NCI-H1105 treated with DMSO at 0.1 percent for 48 hours (cell line): ENCODE data around the gene PGAP1.
A peak's percentile ranks its signal among the peaks of the same experiment; 100 is the strongest.
"Not testable (repeated sequence)": the region's sequence is repeated elsewhere in the genome, so short reads cannot be mapped to it uniquely, and the experiment has no call there.

ENCODE experiments used
- DNase-seq: peaks from one replicate; lab custom pipeline; 2025; lab: John Stamatoyannopoulos, UW

Gene PGAP1

DNA sequence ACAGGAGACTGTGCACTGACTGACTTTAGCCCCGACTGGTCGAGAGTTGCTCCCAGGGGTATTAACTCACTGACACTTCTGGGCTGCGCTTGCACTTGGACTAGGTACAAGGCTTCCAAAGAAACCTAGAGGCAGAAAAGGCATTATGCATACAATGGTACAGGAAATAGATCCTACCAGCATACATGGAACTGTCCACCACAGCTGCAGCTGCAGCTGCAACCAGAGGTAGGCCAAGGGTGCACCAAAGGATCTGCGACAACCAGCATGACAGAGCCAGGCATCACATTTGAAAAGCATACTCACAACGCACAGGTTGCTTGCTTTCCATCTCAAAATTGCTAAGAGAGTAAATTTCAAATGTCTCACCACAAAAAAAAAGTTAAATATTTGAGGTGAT is 22.6 kb upstream of the PGAP1 start:
- no peak for DNase-seq

DNA sequence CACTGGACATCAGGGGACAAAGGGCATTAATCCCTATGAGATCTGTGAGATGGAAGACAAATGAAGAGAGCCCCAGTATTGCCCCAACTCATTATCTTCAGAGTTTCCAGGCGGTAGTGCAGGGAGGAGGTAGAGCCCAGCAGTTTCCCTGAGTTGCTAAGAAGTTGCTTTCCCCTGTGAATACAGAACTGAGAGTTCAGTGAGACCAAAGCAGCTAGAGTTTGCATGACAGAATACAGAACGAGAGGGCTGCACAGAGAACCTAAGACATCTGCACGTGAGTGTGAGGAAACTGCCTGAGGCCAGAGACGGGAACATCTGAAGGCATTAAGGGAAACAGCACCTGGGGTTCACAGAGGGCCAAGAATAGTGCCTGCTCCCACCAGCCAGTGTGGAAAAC is 18.1 kb upstream of the PGAP1 start:
- DNase-seq: no peak

DNA sequence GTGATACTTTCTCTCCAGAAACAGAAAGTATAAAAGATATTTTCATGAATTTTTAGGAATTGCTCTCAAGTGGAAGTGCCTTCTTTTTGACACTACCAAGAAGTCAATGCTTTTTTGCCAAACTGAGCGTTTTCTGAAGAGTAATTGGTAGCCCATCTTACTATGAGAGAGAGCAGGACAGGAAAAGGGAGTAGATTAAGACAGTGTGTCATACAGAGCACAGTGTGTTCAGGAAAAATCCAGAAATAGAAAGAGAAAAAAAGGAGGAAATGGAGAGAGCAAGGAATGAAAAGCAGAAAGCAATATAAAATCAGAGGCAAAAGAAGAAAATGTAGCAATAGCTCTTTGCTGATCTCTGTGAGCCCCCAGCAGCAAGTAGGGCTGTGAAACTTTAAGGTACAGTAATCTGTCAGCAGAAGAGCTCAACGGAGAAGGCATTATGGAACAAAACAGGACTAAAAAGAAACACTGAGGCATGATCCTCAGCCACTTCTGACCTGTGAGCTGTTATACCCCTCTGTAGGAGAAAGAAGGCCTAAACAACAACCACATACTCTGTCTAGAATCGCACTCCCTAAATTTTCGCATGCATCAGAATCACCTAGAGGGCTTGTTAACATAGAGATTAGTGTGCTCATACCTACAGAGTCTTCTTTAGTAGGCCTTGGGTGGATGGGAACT is 15.0 kb upstream of the PGAP1 start:
- DNase-seq: no peak

DNA sequence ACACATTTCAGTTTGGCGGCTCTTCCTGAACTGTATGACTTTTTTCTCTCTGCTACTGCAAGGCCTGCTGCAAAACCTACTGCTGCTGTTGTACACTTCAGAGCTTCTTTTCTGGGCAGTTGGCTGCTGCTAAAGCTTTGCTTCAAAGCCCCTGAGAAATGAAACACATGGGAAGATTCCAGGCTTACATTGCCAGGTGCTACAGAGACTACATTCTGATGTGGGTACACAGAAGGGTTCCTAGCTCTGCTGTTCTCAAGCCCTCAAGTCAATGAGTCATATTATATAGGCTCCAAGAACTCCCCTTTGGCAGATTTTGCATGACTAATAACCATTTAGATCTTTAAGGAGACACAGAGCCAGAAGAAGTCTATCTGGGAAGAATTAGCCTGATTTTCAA is 12.9 kb upstream of the PGAP1 start:
- DNase-seq: no peak

- no peak for DNase-seq
These were observed 8.9 kb upstream of the PGAP1 start for GRCh38 chr2:196935432-196935831.

DNA sequence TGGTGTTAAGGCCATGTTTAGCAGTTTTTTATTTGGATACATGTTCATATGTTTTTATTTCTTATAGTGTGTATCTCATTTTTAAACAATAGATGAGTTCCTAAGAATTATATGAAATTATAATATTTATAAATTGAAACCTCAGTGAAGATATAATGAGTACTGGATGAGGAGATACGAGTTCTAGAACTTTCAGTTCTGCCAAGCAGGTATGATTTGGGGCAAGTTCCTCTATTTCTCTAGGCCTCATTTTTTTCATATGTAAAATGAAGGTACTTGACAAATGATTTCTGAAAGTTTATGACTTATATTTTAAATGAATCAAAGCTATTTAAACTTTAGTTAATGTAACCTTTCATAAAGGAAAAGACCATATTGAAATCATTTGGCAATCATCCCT is 8.2 kb upstream of the PGAP1 start:
- DNase-seq: no peak

GRCh38 chr2:196931555-196931954 is 5.0 kb upstream of the PGAP1 start:
- no peak for DNase-seq

DNA sequence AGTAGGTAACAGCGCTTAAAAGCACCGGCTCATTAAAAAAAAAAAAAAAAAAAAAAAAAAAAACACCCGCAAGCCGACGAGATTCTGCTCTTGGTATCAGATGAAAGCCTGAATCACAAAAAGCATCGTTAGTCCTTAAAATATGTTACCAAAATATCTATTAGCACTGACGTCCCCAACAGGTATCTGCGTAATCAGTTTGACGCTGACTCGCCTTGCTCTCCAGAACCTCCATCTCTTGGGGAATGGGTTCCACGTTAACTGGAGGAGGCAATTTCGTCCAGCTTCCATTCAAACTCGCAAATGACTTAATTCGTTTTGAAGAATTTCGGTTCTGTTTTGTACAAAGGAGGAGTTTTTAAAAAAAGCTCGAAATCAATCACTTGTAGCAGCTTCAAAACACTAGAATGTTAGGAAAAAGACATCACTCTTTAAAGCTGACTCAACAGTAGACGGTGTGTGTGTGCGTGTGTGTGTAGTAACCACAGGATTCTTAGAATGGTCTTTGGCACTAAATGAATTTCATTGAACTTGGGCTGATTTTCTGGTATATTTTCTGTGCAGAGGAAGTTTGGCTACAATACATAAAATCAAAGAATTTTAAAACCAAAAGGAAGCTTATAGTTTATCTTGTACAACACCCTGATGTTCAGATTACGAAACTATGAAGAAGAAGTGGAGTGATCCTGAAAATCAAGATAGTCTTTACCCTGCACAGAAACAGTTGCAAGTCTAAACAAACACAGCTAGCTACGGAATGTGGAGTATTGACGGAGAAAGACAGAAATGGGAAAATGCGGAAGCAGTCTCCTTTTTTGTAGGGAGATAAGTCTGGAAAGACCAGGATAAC is 1.1 kb upstream of the PGAP1 start:
- DNase-seq: peak; percentile 77

GRCh38 chr2:196925768-196926561 is 542 bp downstream of the PGAP1 start:
- peak; percentile 89 for DNase-seq

DNA sequence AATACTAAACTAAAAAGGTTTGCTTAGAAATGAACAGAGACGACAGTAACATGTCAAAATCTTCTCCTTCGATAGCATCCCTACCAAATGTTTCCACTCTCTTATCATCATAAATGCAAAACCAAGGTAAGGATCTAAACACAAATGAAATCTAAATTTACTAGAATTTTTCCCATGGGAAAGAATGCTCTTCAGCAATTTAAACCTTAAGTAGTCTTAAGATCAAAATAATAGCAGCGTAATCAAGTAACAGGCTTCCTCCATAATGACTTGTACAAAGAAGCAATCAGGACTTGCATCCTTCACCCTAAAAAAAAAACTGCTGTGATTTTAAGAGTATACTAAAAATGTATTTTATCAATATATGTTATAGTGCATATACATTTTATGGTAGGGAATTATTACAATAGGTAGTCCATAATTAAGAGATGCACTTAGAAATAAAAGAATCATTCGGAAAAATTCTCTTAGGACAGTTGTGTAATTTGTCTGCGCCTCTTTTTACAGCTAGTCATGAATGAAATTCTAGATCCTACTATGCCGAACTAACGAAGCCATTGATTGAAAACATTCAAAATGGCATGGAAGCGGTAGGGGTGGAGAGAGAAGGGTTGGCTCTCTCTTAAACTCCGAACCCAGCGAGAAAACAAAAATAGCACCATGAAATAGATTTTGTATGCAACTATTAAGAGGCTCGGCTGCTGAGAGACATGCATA is 1.3 kb downstream of the PGAP1 start:
- DNase-seq: peak; percentile 53

DNA sequence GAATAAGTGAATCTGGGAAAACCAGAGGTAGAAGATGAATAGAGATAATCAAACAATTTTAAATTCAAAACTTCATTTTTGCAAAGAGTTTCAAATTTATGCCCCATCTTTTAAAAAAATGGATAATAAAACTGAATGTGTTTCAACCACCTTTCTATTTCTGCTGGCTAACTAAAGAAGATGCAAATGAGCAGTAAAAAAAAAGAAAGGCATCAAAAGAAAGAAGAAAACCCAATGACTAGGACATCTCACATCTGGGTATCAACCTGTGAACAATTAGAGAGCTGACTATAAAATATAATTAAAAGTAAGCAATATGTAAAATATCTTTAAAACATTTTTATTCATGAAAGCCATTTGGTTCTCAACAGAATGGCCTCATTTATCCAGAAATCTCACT is 2.5 kb downstream of the PGAP1 start:
- no peak for DNase-seq

- DNase-seq: no peak
These were observed 7.6 kb downstream of the PGAP1 start for GRCh38 chr2:196918927-196919326.

DNA sequence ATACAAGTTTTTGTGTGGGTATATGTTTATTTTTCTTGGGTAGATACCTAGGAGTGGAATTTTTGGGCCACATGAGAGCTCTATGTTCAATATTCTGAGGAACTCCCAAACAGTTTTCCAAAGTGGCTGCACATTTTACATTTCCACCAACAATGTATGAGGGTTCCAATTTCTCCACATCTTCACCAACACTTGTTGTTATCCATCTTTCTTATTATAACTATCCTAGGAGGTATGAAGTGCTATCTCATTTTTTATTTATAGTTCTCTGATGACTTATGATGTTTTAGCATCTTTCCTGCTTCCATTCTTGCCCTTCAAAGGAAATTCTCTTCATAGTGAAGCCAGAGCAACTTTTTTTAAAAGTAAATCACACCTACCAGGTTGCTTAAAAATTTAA is 8.7 kb downstream of the PGAP1 start:
- no peak for DNase-seq

- no peak for DNase-seq
These were observed 10.9 kb downstream of the PGAP1 start for GRCh38 chr2:196915507-196916189.

DNA sequence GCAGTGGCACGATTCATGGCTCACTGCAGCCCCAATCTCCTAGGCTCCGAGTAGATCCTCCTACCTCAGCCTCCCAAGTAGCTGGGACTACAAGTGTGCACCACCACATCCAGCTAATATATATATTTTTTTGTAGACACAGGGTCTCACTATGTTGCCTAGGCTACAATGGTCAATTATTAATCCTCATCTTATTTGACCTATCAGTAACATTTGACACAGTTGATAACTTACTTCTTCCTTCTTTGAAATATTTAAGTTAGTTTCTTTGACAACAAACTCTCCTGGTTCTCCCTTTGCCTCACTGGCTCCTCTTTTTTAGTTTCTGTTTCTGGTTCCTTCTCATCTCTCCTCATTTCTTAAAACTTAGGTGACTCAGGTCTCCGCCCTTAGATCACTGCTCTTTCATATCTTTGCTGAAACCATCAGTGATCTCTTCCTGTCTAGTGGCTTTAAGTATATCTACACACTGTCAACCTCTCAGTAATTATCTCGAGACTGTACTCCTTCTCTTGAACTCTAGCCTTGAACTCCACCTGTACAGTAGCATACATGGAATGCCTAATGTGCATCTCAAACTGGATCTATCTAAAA is 11.5 kb downstream of the PGAP1 start:
- DNase-seq: no peak

- no peak for DNase-seq
These were observed 12.8 kb downstream of the PGAP1 start for GRCh38 chr2:196913691-196914090.

GRCh38 chr2:196905365-196905764 is 21.1 kb downstream of the PGAP1 start:
- not testable (repeated sequence) for DNase-seq

GRCh38 chr2:196902828-196903227 is 23.7 kb downstream of the PGAP1 start:
- no peak for DNase-seq

GRCh38 chr2:196900843-196901242 is 25.7 kb downstream of the PGAP1 start:
- no peak for DNase-seq

GRCh38 chr2:196899976-196900375 is 26.5 kb downstream of the PGAP1 start:
- DNase-seq: no peak

GRCh38 chr2:196891136-196891535 is 35.4 kb downstream of the PGAP1 start:
- no peak for DNase-seq
